Neuronal stem cell (in vitro differentiated cells): ENCODE data around the gene ZNF148.

ENCODE experiments used
- DNase-seq: peaks from one replicate; pipeline ENCODE4 v3.0.0-alpha.2; 2013; ENCODE audit warnings: low spot score
- H2AFZ ChIP-seq: one replicate; pipeline ENCODE4 v1.6.1; 2013; ENCODE audit warnings: mild to moderate bottlenecking, low read length, inconsistent platforms
- H2AK5ac ChIP-seq: 2 replicates; pipeline ENCODE4 v1.6.1; 2013; ENCODE audit warnings: low read depth, mild to moderate bottlenecking, inconsistent platforms, low read length, moderate library complexity, mixed read lengths
- H2BK120ac ChIP-seq: 2 replicates; pipeline ENCODE4 v1.6.1; 2013; ENCODE audit warnings: low read depth, mild to moderate bottlenecking, inconsistent platforms, low read length, moderate library complexity, mixed read lengths
- H2BK12ac ChIP-seq: one replicate; pipeline ENCODE4 v1.6.1; 2013; ENCODE audit warnings: low read length, inconsistent platforms
- H2BK15ac ChIP-seq: 2 replicates; pipeline ENCODE4 v1.6.1; 2013; ENCODE audit warnings: mild to moderate bottlenecking, low read length, inconsistent platforms, mixed read lengths
- H2BK5ac ChIP-seq: one replicate; pipeline ENCODE4 v1.6.1; 2013; ENCODE audit warnings: inconsistent platforms, mild to moderate bottlenecking, low read length, moderate library complexity
- H3K14ac ChIP-seq: one replicate; pipeline ENCODE4 v1.6.1; 2013; ENCODE audit warnings: low read length, inconsistent platforms
- H3K18ac ChIP-seq: 2 replicates; pipeline ENCODE4 v1.6.1; 2013; ENCODE audit warnings: low read length, inconsistent platforms
- H3K23ac ChIP-seq: 2 replicates; pipeline ENCODE4 v1.6.1; 2013; ENCODE audit warnings: low read depth, mild to moderate bottlenecking, mixed read lengths, low read length, inconsistent platforms; ENCODE audit not compliant: poor library complexity
- H3K27ac ChIP-seq: replicated peaks from 3 replicates; pipeline ENCODE4 v1.5.1; 2013; ENCODE audit warnings: low read length, inconsistent platforms
- H3K27me3 ChIP-seq, 3 experiments: 2 replicates each; pipeline ENCODE4 v1.6.1; 2013; ENCODE audit warnings: low read length in 3 of 3, mild to moderate bottlenecking in 2 of 3, inconsistent platforms in 1 of 3, low read depth in 1 of 3, mixed read lengths in 1 of 3, moderate library complexity in 1 of 3; ENCODE audit not compliant: control insufficient read depth in 3 of 3, insufficient read depth in 3 of 3
- H3K36me3 ChIP-seq, 2 donors: replicated peaks in 1 of 2; 2 replicates each; pipeline ENCODE4 v1.6.1; 2013; ENCODE audit warnings: low read length in 2 of 2; ENCODE audit not compliant: control insufficient read depth in 2 of 2, insufficient read depth in 2 of 2
- H3K4ac ChIP-seq: 2 replicates; pipeline ENCODE4 v1.6.1; 2013; ENCODE audit warnings: inconsistent platforms, mild to moderate bottlenecking, low read length, moderate library complexity
- H3K4me1 ChIP-seq, 2 donors: 1 replicate in 1 of 2; 2 replicates in 1 of 2; pipeline ENCODE4 v1.6.1; 2013; ENCODE audit warnings: low read length in 2 of 2, low read depth in 1 of 2; ENCODE audit not compliant: control insufficient read depth in 2 of 2, insufficient read depth in 1 of 2
- H3K4me2 ChIP-seq: one replicate; pipeline ENCODE4 v1.6.1; 2013; ENCODE audit warnings: mild to moderate bottlenecking, low read length, inconsistent platforms; ENCODE audit not compliant: insufficient read depth, poor library complexity, severe bottlenecking
- H3K4me3 ChIP-seq, 2 donors: 2 replicates each; pipeline ENCODE4 v1.5.1; 2013; ENCODE audit warnings: low read length in 2 of 2, mild to moderate bottlenecking in 2 of 2, inconsistent platforms in 1 of 2, moderate library complexity in 1 of 2
- H3K79me1 ChIP-seq: one replicate; pipeline ENCODE4 v1.6.1; 2013; ENCODE audit warnings: low read depth, mild to moderate bottlenecking, inconsistent platforms, low read length, moderate library complexity
- H3K9ac ChIP-seq: one replicate; pipeline ENCODE4 v1.6.1; 2013; ENCODE audit warnings: mild to moderate bottlenecking, low read depth, low read length, inconsistent platforms; ENCODE audit not compliant: poor library complexity
- H3K9me3 ChIP-seq, 2 donors: replicated peaks in 1 of 2; 2 replicates each; pipeline versions ENCODE3 to v1.6.1; 2013; ENCODE audit warnings: low read length in 2 of 2, mild to moderate bottlenecking in 2 of 2, inconsistent platforms in 1 of 2, low read depth in 1 of 2, mixed read lengths in 1 of 2, moderate library complexity in 1 of 2; ENCODE audit not compliant: control insufficient read depth in 2 of 2, insufficient read depth in 1 of 2
- H4K8ac ChIP-seq: one replicate; pipeline ENCODE4 v1.6.1; 2013; ENCODE audit warnings: low read depth, mild to moderate bottlenecking, inconsistent platforms, low read length, moderate library complexity
- H4K91ac ChIP-seq: one replicate; pipeline ENCODE4 v1.6.1; 2013; ENCODE audit warnings: low read length, low read depth, mild to moderate bottlenecking, inconsistent platforms; ENCODE audit not compliant: poor library complexity
- WGBS, 2 donors: extraction: QIAGEN DNeasy Blood & Tissue Kit; methylation state at CpG; one replicate each; pipeline ENCODE4 v1.1.7; 2013; ENCODE audit warnings: missing lambda C conversion rate in 2 of 2, mixed read lengths in 1 of 2; ENCODE audit not compliant: insufficient read length in 2 of 2, insufficient replicate concordance in 1 of 2; ENCODE audit errors: extremely low coverage in 2 of 2; 5-methylcytosine and 5-hydroxymethylcytosine counted together

ZNF148 gene

DNA sequence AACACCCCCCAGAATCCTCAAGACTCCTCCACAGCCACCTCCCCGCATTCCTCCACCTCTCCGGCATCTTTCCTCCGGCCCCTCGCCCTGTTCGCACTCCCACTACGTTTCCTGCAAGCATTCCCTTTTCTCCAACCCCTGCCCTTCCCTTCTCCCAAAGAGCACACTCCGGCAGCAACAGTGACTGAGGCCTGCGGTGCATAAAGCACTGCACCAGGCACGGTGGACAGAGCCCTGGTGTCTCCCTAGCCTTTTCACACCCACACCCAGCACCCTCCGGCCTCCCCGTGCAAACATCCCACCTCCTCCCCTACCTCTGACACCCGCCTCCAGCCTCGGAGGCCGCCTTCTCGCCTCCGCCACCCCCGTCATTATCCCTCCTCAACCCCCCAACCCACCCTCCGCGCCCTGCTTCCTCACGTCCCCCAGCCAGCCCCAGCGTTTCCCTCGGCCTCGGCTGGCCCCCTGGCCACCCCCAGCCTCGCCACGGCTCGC, 577 bp downstream of the ZNF148 start:
- Histone ChIP-seq H3K4me3 (peak overlapping the region; percentile 98 to 99), H2AK5ac (peak overlapping the region; percentile 10), H3K4me1 (peaks cover 4 to 11% of the 10 kb centered on the region in 2 donors), H3K23ac (peak overlapping the region; percentile 34), H2BK5ac (peak overlapping the region; percentile 26), H3K14ac (no peak overlapping the region), H2BK120ac (no peak overlapping the region), H3K9me3 (no peaks in the 10 kb centered on the region), H3K4ac (no peak overlapping the region), H3K9ac (peak overlapping the region; percentile 93), H3K36me3 (peaks cover 0 to 18% of the 10 kb centered on the region in 2 donors), H3K27ac (peak overlapping the region; percentile 84), H3K27me3 (no peaks in the 10 kb centered on the region), H2BK12ac (no peak overlapping the region), H2BK15ac (no peak overlapping the region), H4K91ac (no peak overlapping the region), H4K8ac (no peak overlapping the region), H3K18ac (peak overlapping the region; percentile 22), H2AFZ (peak overlapping the region; percentile 98), H3K4me2 (peak overlapping the region; percentile 41), H3K79me1 (peaks cover 3% of the 10 kb centered on the region)
- WGBS, 2 donors: no CpG with 5 or more reads among the region's 26 CpGs
- DNase-seq: peak; percentile 46

DNA sequence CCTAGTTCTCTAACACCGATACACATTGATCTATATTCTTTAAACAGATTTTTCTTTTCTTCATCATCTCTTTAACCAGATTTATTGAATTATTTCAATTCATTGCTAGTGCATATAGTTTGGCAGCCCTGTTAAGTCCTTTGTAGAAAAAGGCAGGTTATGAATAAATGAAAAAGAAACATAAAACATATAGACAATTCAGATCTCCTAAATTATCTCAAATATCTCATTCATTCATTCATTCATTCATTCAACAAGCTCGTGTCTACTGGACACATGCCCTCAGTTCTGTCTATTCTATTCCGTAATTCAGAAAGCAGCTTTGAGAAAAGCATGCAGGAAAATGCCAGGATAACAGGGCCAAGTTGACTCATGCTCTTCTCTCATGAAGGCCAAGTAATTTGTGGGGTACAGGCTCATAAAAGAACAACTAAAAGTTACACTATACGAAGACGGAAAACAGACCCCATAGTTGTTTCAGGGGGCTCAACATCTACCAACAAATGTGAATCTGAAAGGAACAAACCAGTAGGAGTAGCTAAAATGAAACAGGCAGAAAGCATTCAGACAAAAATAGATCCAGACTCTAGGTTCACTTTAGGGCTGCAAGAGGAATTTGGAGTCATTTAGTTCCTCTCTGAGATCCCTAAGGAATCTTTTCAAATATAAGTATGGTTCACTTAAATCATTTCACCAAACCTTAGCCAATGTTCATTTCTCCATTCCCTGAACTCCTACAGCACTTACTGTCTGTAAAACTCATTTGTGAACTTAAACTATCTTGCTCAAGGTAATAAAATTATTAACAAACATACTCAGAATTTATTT, 7.5 kb downstream of the ZNF148 start:
- H4K91ac ChIP-seq: no peak overlapping the region
- no CpG with 5 or more reads among the region's 5 CpGs for WGBS, 2 donors
- no peak overlapping the region for H3K4me2 ChIP-seq
- no peak overlapping the region for H4K8ac ChIP-seq
- peaks cover 1% of the 10 kb centered on the region for H3K79me1 ChIP-seq
- no peak overlapping the region for H3K18ac ChIP-seq
- no peak overlapping the region for H3K27ac ChIP-seq
- H2BK120ac ChIP-seq: no peak overlapping the region
- H2AK5ac ChIP-seq: no peak overlapping the region
- no peaks in the 10 kb centered on the region for H3K9me3 ChIP-seq
- H3K4me1 ChIP-seq: no peaks in the 10 kb centered on the region
- no peak overlapping the region for H2AFZ ChIP-seq
- DNase-seq: no peak
- no peak overlapping the region for H2BK15ac ChIP-seq
- no peak overlapping the region for H3K14ac ChIP-seq
- H3K4ac ChIP-seq: no peak overlapping the region
- no peak overlapping the region for H3K9ac ChIP-seq
- H3K23ac ChIP-seq: no peak overlapping the region
- H3K27me3 ChIP-seq: no peaks in the 10 kb centered on the region
- H3K4me3 ChIP-seq: no peak overlapping the region
- no peak overlapping the region for H2BK12ac ChIP-seq
- peaks cover 0 to 28% of the 10 kb centered on the region in 2 donors for H3K36me3 ChIP-seq
- H2BK5ac ChIP-seq: no peak overlapping the region

DNA sequence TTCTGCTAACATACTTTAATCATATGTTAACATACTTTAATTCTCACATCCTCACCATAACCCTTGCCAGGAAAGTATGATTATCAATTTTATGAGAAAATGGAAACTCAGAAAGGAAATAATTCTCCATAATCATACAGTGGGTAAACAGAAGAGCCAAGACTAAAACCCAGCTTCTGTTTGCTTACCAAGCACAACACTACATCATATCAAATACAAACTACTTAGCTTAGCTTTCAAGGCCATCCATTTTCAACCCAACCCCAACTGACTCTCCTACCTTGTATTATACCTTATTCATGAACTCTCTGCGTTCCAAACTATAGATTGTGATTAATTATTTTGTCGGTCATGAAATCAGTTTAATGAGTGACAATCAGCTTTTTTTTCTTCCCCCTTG, 9.0 kb downstream of the ZNF148 start:
- Histone ChIP-seq H2BK5ac (no peak overlapping the region), H2AK5ac (no peak overlapping the region)
- WGBS, 2 donors: no CpG with 5 or more reads among the region's 2 CpGs

DNA sequence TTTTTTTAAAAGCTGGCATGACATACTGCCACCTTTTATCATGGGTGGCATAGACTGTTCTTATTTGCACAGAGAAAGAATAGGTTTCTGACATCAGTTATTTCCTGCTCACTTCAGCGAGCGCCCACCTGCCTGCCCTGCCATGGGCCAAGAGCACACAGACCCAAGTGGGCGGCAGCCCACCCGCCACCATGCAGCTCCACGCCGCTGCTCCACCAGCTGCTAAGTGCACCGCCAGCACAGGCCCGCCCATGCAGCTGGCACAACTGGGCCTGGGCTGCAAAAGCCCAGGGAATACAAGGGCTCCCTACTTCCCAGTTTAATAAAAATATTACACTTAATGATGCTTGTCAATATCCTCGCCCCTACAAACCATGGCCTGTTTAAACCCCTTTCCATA, 15.4 kb downstream of the ZNF148 start:
- Histone ChIP-seq H3K79me1 (peaks cover 5% of the 10 kb centered on the region), H3K18ac (no peak overlapping the region), H2BK5ac (no peak overlapping the region), H3K4me3 (peak overlapping the region in 1 of 2 donors; percentile 69), H2BK120ac (no peak overlapping the region), H3K9ac (no peak overlapping the region), H3K36me3 (peaks cover 0 to 10% of the 10 kb centered on the region in 2 donors), H3K14ac (no peak overlapping the region), H3K23ac (peak overlapping the region; percentile 58), H3K4me1 (no peaks in the 10 kb centered on the region), H3K4me2 (no peak overlapping the region), H2AK5ac (no peak overlapping the region), H4K8ac (no peak overlapping the region), H4K91ac (no peak overlapping the region), H2AFZ (no peak overlapping the region), H2BK12ac (no peak overlapping the region), H3K27me3 (no peaks in the 10 kb centered on the region), H2BK15ac (no peak overlapping the region), H3K4ac (no peak overlapping the region), H3K27ac (no peak overlapping the region), H3K9me3 (no peaks in the 10 kb centered on the region)
- WGBS, 2 donors: no CpG with 5 or more reads among the region's 9 CpGs
- DNase-seq: no peak

More for the DNA sequence above, 9.0 kb downstream of the ZNF148 start:
- no peak overlapping the region for H4K8ac ChIP-seq
- no peak overlapping the region for H4K91ac ChIP-seq
- H2AFZ ChIP-seq: no peak overlapping the region
- H2BK15ac ChIP-seq: no peak overlapping the region
- H3K4me2 ChIP-seq: no peak overlapping the region
- no peak overlapping the region for H3K4ac ChIP-seq
- H3K4me1 ChIP-seq: no peaks in the 10 kb centered on the region
- H3K9me3 ChIP-seq: no peaks in the 10 kb centered on the region
- H3K79me1 ChIP-seq: peaks cover 4% of the 10 kb centered on the region
- H3K36me3 ChIP-seq: peaks cover 0 to 21% of the 10 kb centered on the region in 2 donors
- no peak for DNase-seq
- no peak overlapping the region for H3K23ac ChIP-seq
- no peak overlapping the region for H3K18ac ChIP-seq
- H3K4me3 ChIP-seq: no peak overlapping the region
- no peak overlapping the region for H2BK12ac ChIP-seq
- H2BK120ac ChIP-seq: no peak overlapping the region
- H3K27ac ChIP-seq: no peak overlapping the region
- no peak overlapping the region for H3K14ac ChIP-seq
- H3K9ac ChIP-seq: no peak overlapping the region
- H3K27me3 ChIP-seq: no peaks in the 10 kb centered on the region
